ENCODE data around the gene ZC3H7B.

DNA sequence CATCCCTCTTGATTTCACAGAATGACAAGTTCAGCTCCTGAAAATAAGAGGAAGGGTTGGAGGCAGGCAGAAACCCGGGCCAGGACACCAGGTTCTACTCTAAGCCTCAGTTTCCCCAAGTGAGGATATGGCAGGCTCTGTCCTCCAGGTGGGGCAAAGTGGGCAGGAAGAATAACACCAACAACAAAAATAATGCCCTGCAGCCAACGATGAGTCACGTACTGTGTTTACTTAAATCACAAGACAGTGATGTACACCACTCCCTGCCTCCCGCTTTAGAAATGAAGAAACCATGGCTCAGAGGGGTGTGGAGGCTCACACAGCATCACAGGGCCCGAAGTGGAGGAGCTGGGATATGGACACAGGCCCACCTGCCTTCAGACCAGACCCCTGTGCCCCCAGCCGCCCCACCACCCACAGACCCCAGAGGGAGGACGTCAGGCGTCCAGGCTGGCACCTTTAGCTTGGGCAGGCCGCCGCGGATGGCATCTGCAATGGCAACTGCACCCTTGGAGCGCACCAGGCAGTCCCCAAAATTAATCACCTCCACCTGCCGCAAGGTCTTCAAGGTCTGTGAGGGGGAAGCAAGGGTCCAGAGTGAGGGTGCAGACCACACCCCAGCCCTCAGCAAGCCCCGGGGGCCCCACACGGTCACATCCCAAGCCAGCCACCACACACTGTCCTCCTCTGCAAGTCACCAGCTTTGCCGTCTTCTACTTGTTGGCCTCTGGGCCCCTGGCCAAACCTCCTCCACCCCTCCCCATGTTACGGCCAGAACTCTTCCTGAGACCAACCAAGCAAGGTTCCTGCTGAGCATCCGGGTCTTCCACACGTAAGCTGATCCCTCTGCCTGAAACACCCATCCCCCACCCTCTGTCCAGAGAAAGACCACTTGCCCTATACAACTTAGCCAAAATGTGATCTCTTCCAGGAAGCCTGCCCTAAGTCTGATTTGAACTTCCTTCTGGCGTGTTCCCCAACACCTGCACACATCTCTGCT, 44.8 kb upstream of the ZC3H7B start:
- TF ChIP-seq, protein P1, sequence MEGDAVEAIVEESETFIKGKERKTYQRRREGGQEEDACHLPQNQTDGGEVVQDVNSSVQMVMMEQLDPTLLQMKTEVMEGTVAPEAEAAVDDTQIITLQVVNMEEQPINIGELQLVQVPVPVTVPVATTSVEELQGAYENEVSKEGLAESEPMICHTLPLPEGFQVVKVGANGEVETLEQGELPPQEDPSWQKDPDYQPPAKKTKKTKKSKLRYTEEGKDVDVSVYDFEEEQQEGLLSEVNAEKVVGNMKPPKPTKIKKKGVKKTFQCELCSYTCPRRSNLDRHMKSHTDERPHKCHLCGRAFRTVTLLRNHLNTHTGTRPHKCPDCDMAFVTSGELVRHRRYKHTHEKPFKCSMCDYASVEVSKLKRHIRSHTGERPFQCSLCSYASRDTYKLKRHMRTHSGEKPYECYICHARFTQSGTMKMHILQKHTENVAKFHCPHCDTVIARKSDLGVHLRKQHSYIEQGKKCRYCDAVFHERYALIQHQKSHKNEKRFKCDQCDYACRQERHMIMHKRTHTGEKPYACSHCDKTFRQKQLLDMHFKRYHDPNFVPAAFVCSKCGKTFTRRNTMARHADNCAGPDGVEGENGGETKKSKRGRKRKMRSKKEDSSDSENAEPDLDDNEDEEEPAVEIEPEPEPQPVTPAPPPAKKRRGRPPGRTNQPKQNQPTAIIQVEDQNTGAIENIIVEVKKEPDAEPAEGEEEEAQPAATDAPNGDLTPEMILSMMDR (conservative IDR thresholded peaks at IDR 0.05; ENCODE audit: low read length): no peak
- TF ChIP-seq EZH2phosphoT487 (IDR thresholded peaks at IDR 0.05; ENCODE audit: borderline replicate concordance): no peak
